GM12892 (cell line): ENCODE data around the gene JMJD8.

Experiments used
- POLR2A ChIP-seq: IDR thresholded peaks from 2 replicates; pipeline ENCODE4 v1.6.1; 2011; ENCODE audit warnings: low read depth, low read length, control low read depth
- POLR2AphosphoS5 ChIP-seq: IDR thresholded peaks from 2 replicates; pipeline ENCODE4 v1.6.1; 2011; ENCODE audit warnings: low read depth, low read length, control low read depth

- TF ChIP-seq POLR2AphosphoS5 (no peak), POLR2A (no peak)
These were observed 32.0 kb upstream of the JMJD8 start for GRCh38 chr16:716200-716568.
